GM23338 (cell line): ENCODE measurements around the gene HHAT. TPM values are rescaled to one million over a fixed set of nuclear protein-coding genes. Genes with fewer than 3 reads are reported as not detected.

Experiments
- ATAC-seq: fragments of 200-7000 bp; cut with Tn5 transposase; 3 replicates; pipeline ENCODE4 v1.9.1; 2020
- DNase-seq: peaks from one replicate; pipeline ENCODE4 v3.0.0-alpha.2; 2015; ENCODE audit warnings: low spot score
- H2AFZ ChIP-seq: fragments of 200-600 bp; sonication (generic); 2 replicates; pipeline ENCODE4 v1.8.0; 2016; ENCODE audit warnings: antibody characterized with exemption, mild to moderate bottlenecking, moderate library complexity
- H3F3A ChIP-seq: fragments of 200-600 bp; sonication (generic); replicated peaks from 2 replicates; pipeline ENCODE4 v1.8.0; 2017; ENCODE audit warnings: antibody characterized with exemption, mixed run types, low read depth
- H3K27ac ChIP-seq: fragments of 200-600 bp; sonication (generic); 2 replicates; pipeline ENCODE4 v1.6.1; 2016; ENCODE audit warnings: low read depth
- H3K27me3 ChIP-seq: fragments of 200-600 bp; sonication (generic); 2 replicates; pipeline ENCODE4 v1.8.0; 2016; ENCODE audit warnings: mild to moderate bottlenecking, mixed run types, moderate library complexity; ENCODE audit not compliant: insufficient read depth
- H3K36me3 ChIP-seq: fragments of 200-600 bp; sonication (generic); 2 replicates; pipeline ENCODE4 v1.8.0; 2016; ENCODE audit warnings: mild to moderate bottlenecking; ENCODE audit not compliant: insufficient read depth
- H3K4me1 ChIP-seq: fragments of 200-600 bp; sonication (generic); 2 replicates; pipeline ENCODE4 v1.8.0; 2016; ENCODE audit warnings: mild to moderate bottlenecking, moderate library complexity; ENCODE audit not compliant: insufficient read depth
- H3K4me2 ChIP-seq: fragments of 200-600 bp; sonication (generic); 2 replicates; pipeline ENCODE4 v1.7.1; 2017; ENCODE audit warnings: mixed run types
- H3K4me3 ChIP-seq: fragments of 200-600 bp; sonication (generic); 2 replicates; pipeline ENCODE4 v1.6.1; 2016; ENCODE audit warnings: mixed run types
- H3K79me2 ChIP-seq: fragments of 200-600 bp; sonication (generic); replicated peaks from 2 replicates; pipeline ENCODE4 v1.8.0; 2017; ENCODE audit warnings: mild to moderate bottlenecking; ENCODE audit not compliant: insufficient read depth
- H3K9me2 ChIP-seq: fragments of 200-600 bp; sonication (generic); 2 replicates; pipeline ENCODE4 v1.8.0; 2017; ENCODE audit not compliant: insufficient read depth
- H4K20me1 ChIP-seq: fragments of 200-600 bp; sonication (generic); replicated peaks from 2 replicates; pipeline ENCODE4 v1.8.0; 2017; ENCODE audit warnings: mild to moderate bottlenecking; ENCODE audit not compliant: insufficient read depth
- H3K27ac Mint-ChIP-seq: 2 replicates; pipeline ENCODE4 v1.8.0; 2020; ENCODE audit warnings: inconsistent platforms, mild to moderate bottlenecking, moderate library complexity, mixed read lengths
- H3K27me3 Mint-ChIP-seq: 3 replicates; pipeline ENCODE4 v1.8.0; 2022; ENCODE audit warnings: low read depth, mild to moderate bottlenecking, moderate library complexity, mixed read lengths, inconsistent platforms; ENCODE audit not compliant: insufficient read depth, poor library complexity
- H3K36me3 Mint-ChIP-seq: 3 replicates; pipeline ENCODE4 v1.8.0; 2021; ENCODE audit warnings: low read depth, mild to moderate bottlenecking, inconsistent platforms, moderate library complexity, mixed read lengths
- H3K4me1 Mint-ChIP-seq: 3 replicates; pipeline ENCODE4 v1.8.0; 2020; ENCODE audit warnings: mild to moderate bottlenecking, inconsistent platforms, mixed read lengths
- H3K4me3 Mint-ChIP-seq: 3 replicates; pipeline ENCODE4 v1.8.0; 2021; ENCODE audit warnings: moderate library complexity, mild to moderate bottlenecking, inconsistent platforms, mixed read lengths
- H3K9me3 Mint-ChIP-seq: 3 replicates; pipeline ENCODE4 v1.8.0; 2020; ENCODE audit warnings: moderate library complexity, mild to moderate bottlenecking, inconsistent platforms, mixed read lengths
- CREB1 ChIP-seq: fragments of 250-450 bp; sonication (Bioruptor Pico); IDR thresholded peaks from 2 replicates; pipeline ENCODE4 v1.5.0; 2020; ENCODE audit warnings: low read depth, mild to moderate bottlenecking, moderate library complexity
- ETS1 ChIP-seq: IDR thresholded peaks from 2 replicates; pipeline ENCODE4 v1.6.1; 2016; ENCODE audit warnings: antibody characterized with exemption
- EZH2 ChIP-seq: fragments of 200-600 bp; sonication (generic); IDR thresholded peaks from one replicate; pipeline ENCODE4 v1.8.0; 2017; ENCODE audit warnings: antibody characterized with exemption, mild to moderate bottlenecking, low read depth; ENCODE audit not compliant: unreplicated experiment
- EZH2phosphoT487 ChIP-seq: fragments of 200-600 bp; sonication (generic); IDR thresholded peaks from one replicate; pipeline ENCODE4 v1.8.1; 2018; ENCODE audit warnings: antibody characterized with exemption; ENCODE audit not compliant: unreplicated experiment
- JUNB ChIP-seq: IDR thresholded peaks from one replicate; pipeline ENCODE4 v1.6.1; 2016; ENCODE audit warnings: antibody characterized with exemption; ENCODE audit not compliant: unreplicated experiment
- NANOG ChIP-seq: IDR thresholded peaks from 2 replicates; pipeline ENCODE4 v1.6.1; 2016; ENCODE audit warnings: antibody characterized with exemption, borderline replicate concordance
- POLR2AphosphoS5 ChIP-seq: IDR thresholded peaks from 2 replicates; pipeline ENCODE4 v1.6.1; 2016; ENCODE audit warnings: antibody characterized with exemption, low read depth
- REST ChIP-seq: IDR thresholded peaks from one replicate; pipeline ENCODE4 v1.6.1; 2018; ENCODE audit warnings: antibody characterized with exemption; ENCODE audit not compliant: unreplicated experiment
- STAT1 ChIP-seq: IDR thresholded peaks from one replicate; pipeline ENCODE4 v1.6.1; 2016; ENCODE audit warnings: antibody characterized with exemption; ENCODE audit not compliant: unreplicated experiment
- ZNF114 ChIP-seq: fragments of 250-450 bp; sonication (Bioruptor Pico); IDR thresholded peaks from 2 replicates; pipeline ENCODE4 v1.5.0; 2020; ENCODE audit warnings: mild to moderate bottlenecking, moderate library complexity
- ZNF331 ChIP-seq: fragments of 250-450 bp; sonication (Bioruptor Pico); IDR thresholded peaks from 2 replicates; pipeline ENCODE4 v1.5.0; 2020; ENCODE audit warnings: low read depth, mild to moderate bottlenecking, moderate library complexity
- polyA plus RNA-seq: library from polyadenylated mRNA; unstranded; fragments of >200 nt; fragmentation: Nextera tagmentation; extraction: Ambion mirVana; gene quantifications from 2 replicates; pipeline ENCODE4 v1.2.1, GENCODE V29; 2016
- total RNA-seq: library from RNA; depleted of rRNA; stranded (reverse); fragments of >200 nt; shearing (Covaris generic); gene quantifications from 2 replicates; pipeline ENCODE4 v1.2.3, GENCODE V29; 2014
- TF ChIP-seq, protein P1 (sequence below), 2 experiments: fragments of 200-600 bp in 1 of 2; sonication (generic) in 1 of 2; conservative IDR thresholded peaks; 2 replicates each; pipeline versions ENCODE4 v1.5.1 to v1.6.1; 2016 to 2017; ENCODE audit warnings: antibody characterized with exemption in 2 of 2, low read depth in 2 of 2, mild to moderate bottlenecking in 2 of 2, moderate library complexity in 1 of 2

The HHAT gene
- total and polyA plus RNA-seq, 2 experiments from 2014 or later, result 0.11 to 0.66 TPM

DNA sequence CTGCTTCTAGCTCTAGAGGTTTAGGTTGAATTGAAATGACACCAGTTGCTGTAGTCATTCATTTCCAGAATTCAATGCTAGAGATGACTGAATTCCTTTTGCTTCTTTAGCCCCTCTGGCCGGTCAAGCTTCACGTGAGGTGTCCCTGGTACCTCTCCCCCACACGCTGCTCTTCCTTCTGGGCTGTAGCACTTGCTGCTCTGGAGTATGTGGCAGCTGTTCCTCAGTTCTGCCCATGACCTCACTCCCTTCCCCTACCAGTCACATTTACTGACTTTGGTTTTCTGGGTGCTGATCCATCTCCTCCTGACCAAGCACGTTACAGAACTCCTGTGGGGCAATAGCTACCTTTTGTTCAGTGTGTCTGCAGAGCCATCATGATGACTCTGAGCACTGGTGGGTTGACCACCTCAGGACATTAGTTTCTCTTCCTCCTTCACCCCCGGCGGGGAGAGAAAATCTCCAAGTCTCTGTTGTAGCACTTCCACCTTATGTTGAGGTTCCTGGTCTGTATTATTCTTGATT, 128.1 kb downstream of the HHAT start:
- Mint-ChIP-seq H3K36me3 (no peaks in the 10 kb centered on the region), H3K27me3 (no peaks in the 10 kb centered on the region), H3K4me3 (no peak overlapping the region), H3K4me1 (peaks cover 7% of the 10 kb centered on the region), H3K9me3 (no peaks in the 10 kb centered on the region), H3K27ac (no peak overlapping the region)
- Histone ChIP-seq H3K9me2 (peaks cover 7% of the 10 kb centered on the region; the same call in 1 of the 2 replicates), H3K4me2 (no peak overlapping the region), H4K20me1 (no peaks in the 10 kb centered on the region), H3K36me3 (no peaks in the 10 kb centered on the region), H3K27ac (no peak overlapping the region), H2AFZ (no peak overlapping the region), H3K4me3 (no peak overlapping the region), H3K4me1 (no peaks in the 10 kb centered on the region), H3F3A (no peaks in the 10 kb centered on the region), H3K27me3 (no peaks in the 10 kb centered on the region), H3K79me2 (no peaks in the 10 kb centered on the region)
- TF ChIP-seq REST (no peak), NANOG (no peak), EZH2 (no peak), JUNB (no peak), POLR2AphosphoS5 (no peak), ZNF114 (no peak), ZNF331 (CRISPR knock-in tag) (no peak)
- ATAC-seq (no peak), DNase-seq (no peak)

GRCh38 chr1:210457568-210457967, 128.9 kb downstream of the HHAT start:
- Histone ChIP-seq H3K4me3 (no peak overlapping the region), H3K27me3 (no peaks in the 10 kb centered on the region), H2AFZ (no peak overlapping the region), H4K20me1 (no peaks in the 10 kb centered on the region), H3K79me2 (no peaks in the 10 kb centered on the region), H3K4me1 (no peaks in the 10 kb centered on the region), H3K9me2 (peaks cover 7% of the 10 kb centered on the region; the same call in 1 of the 2 replicates), H3K27ac (no peak overlapping the region), H3K4me2 (no peak overlapping the region), H3K36me3 (no peaks in the 10 kb centered on the region), H3F3A (no peaks in the 10 kb centered on the region)
- H3K4me1 Mint-ChIP-seq, result peaks cover 7% of the 10 kb centered on the region
- no peaks in the 10 kb centered on the region for H3K36me3 Mint-ChIP-seq
- no peak for ATAC-seq
- H3K9me3 Mint-ChIP-seq, result no peaks in the 10 kb centered on the region
- no peak overlapping the region for H3K4me3 Mint-ChIP-seq
- DNase-seq, result no peak
- H3K27me3 Mint-ChIP-seq, result no peaks in the 10 kb centered on the region
- no peak overlapping the region for H3K27ac Mint-ChIP-seq
- TF ChIP-seq EZH2phosphoT487 (no peak), JUNB (no peak), NANOG (no peak), ZNF331 (CRISPR knock-in tag) (no peak), STAT1 (no peak), REST (no peak), EZH2 (no peak), ETS1 (no peak), CREB1 (no peak)
- TF ChIP-seq, protein P1, sequence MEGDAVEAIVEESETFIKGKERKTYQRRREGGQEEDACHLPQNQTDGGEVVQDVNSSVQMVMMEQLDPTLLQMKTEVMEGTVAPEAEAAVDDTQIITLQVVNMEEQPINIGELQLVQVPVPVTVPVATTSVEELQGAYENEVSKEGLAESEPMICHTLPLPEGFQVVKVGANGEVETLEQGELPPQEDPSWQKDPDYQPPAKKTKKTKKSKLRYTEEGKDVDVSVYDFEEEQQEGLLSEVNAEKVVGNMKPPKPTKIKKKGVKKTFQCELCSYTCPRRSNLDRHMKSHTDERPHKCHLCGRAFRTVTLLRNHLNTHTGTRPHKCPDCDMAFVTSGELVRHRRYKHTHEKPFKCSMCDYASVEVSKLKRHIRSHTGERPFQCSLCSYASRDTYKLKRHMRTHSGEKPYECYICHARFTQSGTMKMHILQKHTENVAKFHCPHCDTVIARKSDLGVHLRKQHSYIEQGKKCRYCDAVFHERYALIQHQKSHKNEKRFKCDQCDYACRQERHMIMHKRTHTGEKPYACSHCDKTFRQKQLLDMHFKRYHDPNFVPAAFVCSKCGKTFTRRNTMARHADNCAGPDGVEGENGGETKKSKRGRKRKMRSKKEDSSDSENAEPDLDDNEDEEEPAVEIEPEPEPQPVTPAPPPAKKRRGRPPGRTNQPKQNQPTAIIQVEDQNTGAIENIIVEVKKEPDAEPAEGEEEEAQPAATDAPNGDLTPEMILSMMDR (conservative IDR thresholded peaks at IDR 0.05; ENCODE audit: low read depth in 2 of 2), result no peak
